NOMO-1 treated with dmso at 0.1 percent for 144 hours (cell line): ENCODE data around the gene XG.
A peak's percentile ranks its signal among the peaks of the same experiment; 100 is the strongest.
"Not testable (repeated sequence)": the region's sequence is repeated elsewhere in the genome, so short reads cannot be mapped to it uniquely, and the experiment has no call there.

Experiments used
- DNase-seq: peaks from one replicate; lab custom pipeline; 2025; ENCODE audit not compliant: unreplicated experiment; lab: John Stamatoyannopoulos, UW

The XG gene

GRCh38 chrX:2732649-2733048 is 19.2 kb upstream of the XG start:
- no peak for DNase-seq

DNA sequence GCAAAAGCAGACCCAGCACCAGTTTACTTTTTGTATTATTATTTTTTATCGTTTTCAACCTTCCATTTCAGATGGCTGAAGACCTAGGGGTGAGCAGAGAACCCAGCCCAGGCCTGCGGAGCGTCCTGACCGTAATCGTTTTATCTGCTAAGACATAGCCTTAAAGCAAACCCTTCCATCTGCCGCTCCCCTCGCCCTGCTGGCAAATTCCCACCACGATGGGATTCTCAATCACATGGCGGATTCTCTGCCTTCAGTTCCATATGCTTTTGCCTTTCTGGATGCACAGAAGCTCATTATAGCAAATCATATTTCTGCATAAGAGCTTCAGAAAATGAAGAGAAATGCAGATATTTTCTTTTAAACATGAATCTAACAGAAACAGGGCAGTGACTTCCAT is 18.6 kb upstream of the XG start:
- no peak for DNase-seq

DNA sequence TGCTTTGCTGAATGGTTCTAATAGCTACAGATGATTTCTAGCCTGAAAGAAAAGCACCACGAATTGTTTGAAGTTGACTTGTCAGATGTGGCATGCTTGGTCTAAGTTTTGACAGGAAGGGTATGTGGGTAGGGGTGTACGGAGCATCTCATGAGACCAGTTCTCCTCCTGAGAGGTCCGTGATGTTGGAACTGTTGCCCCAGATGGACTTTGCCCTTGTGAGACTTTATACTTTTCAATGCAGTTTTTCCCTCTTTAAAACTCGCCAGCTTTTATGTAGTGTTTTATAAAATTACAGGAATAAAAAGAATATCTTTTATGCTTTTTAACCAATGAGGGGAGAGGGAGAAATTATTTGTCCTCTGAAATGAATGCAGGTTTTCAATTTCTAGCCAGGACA is 16.6 kb upstream of the XG start:
- DNase-seq = no peak

DNA sequence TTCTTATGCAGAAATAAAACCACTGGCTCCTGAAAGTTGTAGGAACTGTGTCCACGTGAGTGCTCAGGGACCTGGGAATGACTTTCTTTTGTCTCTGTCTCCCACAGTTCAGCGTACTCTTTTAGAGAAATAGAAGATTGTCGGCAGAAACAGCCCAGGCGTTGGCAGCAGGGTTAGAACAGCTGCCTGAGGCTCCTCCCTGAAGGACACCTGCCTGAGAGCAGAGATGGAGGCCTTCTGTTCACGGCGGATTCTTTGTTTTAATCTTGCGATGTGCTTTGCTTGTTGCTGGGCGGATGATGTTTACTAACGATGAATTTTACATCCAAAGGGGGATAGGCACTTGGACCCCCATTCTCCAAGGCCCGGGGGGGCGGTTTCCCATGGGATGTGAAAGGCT is 11.2 kb upstream of the XG start:
- no peak for DNase-seq

DNA sequence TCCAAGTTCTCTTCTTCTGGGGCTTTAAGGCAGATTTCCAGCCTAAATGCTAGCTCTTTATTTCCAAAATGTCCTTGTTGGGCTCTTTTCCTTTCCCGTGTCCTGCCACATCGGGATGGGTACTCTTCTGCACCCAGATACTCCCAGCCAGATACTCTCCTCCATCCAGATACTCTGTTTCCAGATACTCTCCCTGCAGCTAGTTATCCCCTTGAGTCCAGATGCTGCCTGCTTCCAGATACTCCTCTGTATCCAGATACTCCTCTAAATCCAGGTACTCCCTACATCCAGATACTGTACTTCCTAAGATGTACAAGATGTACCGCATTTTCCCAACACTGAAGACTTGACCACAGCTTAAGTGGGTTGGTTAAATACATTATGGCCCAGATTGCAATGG is 10.5 kb upstream of the XG start:
- no peak for DNase-seq

- DNase-seq = not testable (repeated sequence)
These were observed 5.6 kb upstream of the XG start for GRCh38 chrX:2746250-2746649.

DNA sequence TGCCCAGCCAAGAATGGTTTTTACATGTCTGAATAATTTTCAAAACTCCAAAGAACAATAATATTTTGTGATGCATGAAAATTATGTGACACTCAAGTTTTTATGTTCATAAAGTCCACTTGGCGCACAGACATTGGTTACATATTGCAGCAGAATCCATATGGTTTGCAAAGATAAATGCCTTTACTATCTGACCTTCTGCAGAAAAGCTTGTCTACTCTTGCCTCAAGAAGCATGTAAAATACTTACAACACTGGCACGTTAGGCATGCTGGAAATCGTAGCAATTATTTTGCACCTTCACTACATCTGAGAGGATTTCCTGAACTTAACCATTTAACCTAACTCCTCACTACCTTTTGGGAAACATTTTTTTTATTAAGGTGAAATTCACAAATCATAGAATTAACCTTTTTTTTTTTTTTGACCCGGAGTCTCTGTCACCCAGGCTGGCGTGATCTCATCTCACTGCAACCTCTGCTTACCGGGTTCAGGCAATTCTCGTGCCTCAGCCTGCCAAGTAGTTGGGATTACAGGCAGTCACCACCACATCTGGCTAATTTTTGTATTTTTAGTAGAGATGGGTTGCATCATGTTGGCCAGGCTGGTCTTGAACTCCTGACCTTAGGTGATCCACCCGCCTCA is 3.5 kb upstream of the XG start:
- DNase-seq = no peak

- DNase-seq = no peak
These were observed 3.0 kb upstream of the XG start for GRCh38 chrX:2748815-2749188.

DNA sequence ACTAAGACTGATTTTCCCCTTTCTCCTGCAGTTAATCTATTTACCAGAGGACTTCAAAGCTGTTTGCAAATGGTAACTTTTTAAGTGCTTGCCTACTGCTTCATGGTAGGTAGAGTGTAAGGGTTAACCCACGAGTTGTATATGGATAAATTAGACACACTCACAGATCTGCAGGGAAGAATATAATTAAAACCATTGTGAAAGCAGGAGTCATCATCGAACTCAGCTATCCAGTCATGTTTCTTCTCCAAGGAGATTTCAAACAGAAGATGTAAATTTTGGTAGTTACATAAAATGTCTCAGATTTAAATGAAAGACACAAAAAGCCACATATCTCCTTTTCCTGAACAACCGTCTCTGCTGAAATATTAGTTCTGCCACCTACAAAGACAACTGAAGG is 549 bp upstream of the XG start:
- no peak for DNase-seq

DNA sequence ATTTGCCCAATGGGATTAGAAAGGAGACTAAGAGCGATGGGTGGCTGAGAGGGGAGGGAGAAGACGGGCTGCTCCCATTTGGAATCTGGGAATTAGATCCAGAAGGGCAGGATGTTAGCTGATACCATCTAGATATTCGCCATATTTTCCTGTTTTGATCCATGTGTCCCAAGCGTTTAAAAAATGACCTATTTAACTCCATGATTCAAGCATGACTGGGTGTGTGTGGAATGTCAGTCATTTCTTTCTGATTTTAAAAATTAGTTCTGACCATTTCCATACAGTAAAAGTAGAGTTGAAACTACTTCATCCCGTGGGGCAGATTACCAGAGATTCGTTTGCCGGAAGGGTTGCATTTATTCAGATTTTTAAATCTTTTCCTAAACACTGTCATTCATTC is 601 bp downstream of the XG start:
- not testable (repeated sequence) for DNase-seq

GRCh38 chrX:2755163-2755715 is 3.4 kb downstream of the XG start:
- DNase-seq = not testable (repeated sequence)

- no peak for DNase-seq
These were observed 4.7 kb downstream of the XG start for GRCh38 chrX:2756548-2756947.

GRCh38 chrX:2761246-2761645 is 9.4 kb downstream of the XG start:
- no peak for DNase-seq

DNA sequence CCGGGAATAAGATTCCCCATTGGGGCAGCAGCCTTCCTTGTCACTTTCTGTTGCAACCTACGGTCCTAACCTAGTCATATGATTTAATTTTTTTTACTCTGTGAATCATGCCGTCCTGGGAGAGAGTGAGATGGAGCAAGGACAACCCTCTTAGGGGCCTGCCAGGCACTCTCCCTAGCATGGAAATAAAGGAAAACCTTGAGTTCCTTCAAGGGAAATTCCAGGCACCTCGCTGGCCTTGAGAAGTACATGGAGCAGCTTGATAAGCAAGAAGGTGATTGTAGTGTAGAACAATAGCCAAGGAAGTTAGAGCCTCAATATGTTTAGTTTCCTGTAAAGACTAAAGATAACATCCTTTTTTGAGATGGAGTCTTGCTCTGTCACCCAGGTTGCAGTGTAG is 10.8 kb downstream of the XG start:
- not testable (repeated sequence) for DNase-seq

GRCh38 chrX:2764766-2765548 is 13.1 kb downstream of the XG start:
- not testable (repeated sequence) for DNase-seq

DNA sequence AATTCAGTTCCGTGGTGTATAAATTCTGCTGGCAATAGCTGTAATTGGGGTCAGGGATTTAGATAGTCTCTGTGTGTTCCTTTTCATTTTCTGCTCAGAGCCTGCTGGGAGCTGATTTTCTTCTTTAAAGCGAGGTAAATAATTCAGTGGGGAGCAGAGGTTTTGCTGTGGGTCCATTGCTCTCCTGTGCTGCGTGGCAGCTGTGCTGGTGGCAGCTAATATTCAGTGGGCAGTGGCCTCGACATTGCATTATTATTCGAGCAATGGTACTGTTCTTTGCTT is 13.7 kb downstream of the XG start:
- no peak for DNase-seq

DNA sequence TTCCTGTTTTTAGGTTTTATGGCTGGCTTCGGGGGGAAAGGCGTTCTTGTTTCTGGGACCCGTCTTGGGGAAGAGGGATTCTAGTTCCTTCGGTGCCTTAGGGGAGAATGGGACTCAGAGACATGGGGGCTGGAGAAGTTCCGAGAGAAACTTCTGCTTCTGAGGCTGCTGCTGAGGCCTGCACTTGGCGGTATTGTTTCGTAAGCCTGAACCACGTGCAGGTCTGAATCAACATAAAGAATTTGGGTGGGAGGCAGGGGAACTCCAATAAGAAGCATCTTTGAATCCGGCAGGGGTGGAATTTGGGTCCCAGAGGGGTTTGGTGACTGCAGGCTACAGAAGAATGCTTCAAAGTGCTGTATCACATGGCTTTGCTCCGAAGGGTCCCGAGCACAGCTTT is 15.1 kb downstream of the XG start:
- peak; percentile 23 for DNase-seq

GRCh38 chrX:2767631-2768455 is 16.0 kb downstream of the XG start:
- peak; percentile 13 for DNase-seq

GRCh38 chrX:2769615-2770014 is 17.8 kb downstream of the XG start:
- no peak for DNase-seq

DNA sequence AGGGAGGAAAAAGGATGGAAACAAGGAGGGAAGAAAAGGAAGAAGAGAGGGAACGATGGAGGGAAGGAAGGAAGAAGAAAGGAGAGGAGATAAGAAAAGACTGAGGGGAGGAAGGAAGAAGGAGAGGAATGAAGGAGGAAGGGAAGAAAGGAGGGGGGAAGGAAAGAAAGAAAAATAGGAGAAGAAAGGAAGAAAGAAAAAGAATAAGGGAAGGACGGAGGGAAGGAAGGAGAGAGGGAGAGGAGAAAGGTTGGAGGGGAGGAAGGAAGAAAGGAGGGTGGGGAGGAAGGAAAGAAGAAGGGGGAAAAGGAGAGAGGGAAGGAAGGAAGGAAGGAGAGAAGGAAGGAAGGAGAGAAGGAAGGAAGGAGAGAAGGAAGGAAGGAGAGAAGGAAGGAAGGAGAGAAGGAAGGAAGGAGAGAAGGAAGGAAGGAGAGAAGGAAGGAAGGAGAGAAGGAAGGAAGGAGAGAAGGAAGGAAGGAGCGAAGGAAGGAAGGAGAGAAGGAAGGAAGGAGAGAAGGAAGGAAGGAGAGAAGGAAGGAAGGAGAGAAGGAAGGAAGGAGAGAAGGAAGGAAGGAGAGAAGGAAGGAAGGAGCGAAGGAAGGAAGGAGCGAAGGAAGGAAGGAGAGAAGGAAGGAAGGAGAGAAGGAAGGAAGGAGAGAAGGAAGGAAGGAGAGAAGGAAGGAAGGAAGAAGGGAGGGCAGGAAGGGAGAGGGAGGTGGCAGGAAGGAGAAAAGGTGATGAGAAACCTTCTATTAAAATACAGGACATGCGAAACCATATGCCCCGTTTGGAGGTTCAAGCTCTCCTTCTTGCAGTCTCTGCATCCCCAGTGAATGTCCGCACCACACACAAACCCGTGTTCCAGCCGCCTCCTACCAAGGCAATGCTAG is 21.6 kb downstream of the XG start:
- not testable (repeated sequence) for DNase-seq

GRCh38 chrX:2774057-2774456 is 22.2 kb downstream of the XG start:
- no peak for DNase-seq
